HG03378 (cell line): ENCODE results near the gene H1-8.

Experiments used
- ATAC-seq: cut with Tn5 transposase; IDR thresholded peaks from one replicate; pipeline ENCODE4 v1.9.1; 2021; ENCODE audit warnings: mild to moderate bottlenecking, moderate library complexity; ENCODE audit not compliant: unreplicated experiment

H1-8 gene

GRCh38 chr3:129555153-129555550 is 12.2 kb downstream of the H1-8 start:
- ATAC-seq = no peak

DNA sequence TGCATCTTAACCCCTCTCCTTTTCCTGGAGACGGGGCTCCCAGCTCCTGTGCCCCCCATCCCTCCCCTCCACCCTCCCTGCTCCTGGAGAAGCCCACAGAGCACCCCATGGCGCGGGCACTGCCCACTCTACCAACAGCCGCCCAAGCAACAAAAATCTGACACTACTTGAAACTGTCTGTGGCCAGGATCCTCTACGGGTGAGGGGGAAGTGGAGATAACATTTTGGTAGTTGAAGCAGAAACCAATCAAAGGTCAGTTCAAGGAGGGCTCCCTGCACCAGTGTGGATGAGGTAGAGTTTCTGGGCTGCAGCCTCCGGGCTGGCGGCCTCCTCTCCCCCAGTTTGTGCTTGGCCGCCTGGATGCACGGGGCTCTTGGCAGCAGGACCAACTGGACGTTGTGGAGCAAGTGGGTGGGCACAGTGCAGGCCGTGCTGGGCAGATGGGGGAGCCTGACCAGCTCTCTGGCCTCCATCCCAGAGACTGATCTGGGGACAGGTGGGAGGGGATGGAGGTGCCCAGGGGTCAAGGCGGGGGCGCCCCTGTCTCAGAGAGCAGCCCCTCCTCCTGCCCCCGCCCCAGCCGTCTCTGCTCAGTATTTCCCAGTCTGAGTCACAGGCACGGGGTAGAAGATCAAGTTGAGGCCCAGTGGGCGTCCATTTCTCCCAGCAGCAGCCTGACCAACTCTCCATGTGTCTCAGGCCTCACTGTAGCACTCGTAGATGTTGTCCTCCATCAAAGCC is 12.8 kb downstream of the H1-8 start:
- no peak for ATAC-seq

DNA sequence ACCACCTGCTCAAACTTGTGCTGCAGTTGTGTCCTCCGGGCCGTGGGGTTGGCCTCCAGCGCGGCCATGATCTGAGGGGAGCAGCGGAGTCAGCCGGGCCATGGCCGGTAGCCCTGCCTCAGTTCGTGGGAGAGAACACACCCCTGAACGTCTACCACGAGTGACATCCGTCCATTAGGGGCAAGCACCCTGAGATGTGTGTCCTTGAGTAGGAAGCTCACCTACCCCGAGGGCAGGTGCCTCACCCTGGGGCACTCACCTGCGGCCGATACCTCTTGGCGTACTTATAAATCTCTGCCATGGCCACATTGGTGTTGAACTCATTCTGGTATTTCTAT is 13.4 kb downstream of the H1-8 start:
- ATAC-seq = no peak

GRCh38 chr3:129556890-129557547 is 14.0 kb downstream of the H1-8 start:
- no peak for ATAC-seq

GRCh38 chr3:129557548-129557894 is 14.5 kb downstream of the H1-8 start:
- ATAC-seq = no peak

DNA sequence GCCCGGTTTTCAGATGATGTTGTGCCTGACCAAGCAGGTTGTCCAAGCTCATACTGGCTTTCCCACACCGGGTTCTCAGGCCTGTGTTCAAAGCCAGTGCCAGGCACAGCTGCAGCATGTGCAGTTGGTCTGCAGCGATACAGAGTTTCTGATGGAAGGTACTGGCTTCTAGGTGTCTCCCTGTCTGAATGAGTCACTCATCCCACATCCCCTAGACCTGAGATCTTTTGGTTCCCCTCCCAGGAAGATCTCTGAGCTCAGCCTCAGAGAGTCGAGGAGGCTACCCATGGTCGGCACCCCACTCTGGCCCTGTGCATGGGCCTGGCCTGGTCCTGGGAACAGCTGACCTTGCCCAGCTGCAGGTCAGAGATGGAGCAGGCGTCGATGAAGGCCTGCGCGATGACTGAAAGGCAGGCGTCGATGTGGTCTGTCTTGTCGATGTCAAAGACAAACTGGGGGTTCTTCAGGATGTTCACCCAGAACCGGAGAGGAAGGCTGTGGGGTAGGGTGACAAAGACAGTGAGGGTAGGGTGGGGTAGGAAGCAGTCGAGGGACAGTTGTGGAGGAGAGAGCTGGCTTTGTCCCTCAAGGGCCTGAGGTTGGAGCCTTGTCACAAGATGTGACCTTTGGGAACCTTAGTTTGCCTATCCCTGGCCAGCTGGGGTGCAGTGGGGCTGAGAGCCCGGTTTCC is 15.3 kb downstream of the H1-8 start:
- no peak for ATAC-seq

- ATAC-seq = no peak
Measured at GRCh38 chr3:129558772-129559564, 16.0 kb downstream of the H1-8 start.

- ATAC-seq = no peak
Measured at GRCh38 chr3:129559565-129560079, 16.6 kb downstream of the H1-8 start.

GRCh38 chr3:129560269-129560787 is 17.4 kb downstream of the H1-8 start:
- ATAC-seq = no peak

DNA sequence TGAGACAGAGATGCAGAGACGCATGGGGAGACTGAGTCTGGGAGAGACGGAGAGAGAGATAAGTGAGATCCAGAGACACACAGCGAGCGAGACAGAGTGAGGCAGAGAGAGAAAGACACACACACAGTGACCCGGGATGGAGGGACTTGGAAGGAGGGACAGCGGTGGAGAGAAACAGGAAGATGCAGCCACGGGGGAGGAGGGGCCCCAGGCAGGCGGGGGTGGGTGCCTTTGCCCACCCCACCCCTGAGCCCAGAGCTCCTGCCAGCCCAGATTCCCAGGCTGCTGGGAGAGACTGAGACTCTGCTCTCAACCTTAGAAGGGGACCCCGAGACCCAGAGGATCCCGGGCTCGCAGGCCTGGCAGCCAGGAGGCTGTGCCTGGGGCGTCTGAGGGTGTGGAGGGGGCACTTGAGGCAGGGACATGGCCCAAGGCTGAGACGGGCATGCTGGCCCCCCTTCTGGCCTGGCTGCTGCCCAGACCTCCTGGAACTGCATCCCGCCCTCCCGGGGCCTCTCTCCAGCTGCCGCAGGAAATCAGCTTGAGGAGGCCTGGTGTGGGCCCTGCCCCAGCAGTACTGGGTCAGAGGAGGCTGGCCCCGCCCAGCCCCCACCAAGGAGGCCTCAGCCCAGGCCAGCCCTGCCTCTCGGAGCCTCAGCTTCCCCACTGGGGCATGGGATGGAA is 18.1 kb downstream of the H1-8 start:
- ATAC-seq = no peak

DNA sequence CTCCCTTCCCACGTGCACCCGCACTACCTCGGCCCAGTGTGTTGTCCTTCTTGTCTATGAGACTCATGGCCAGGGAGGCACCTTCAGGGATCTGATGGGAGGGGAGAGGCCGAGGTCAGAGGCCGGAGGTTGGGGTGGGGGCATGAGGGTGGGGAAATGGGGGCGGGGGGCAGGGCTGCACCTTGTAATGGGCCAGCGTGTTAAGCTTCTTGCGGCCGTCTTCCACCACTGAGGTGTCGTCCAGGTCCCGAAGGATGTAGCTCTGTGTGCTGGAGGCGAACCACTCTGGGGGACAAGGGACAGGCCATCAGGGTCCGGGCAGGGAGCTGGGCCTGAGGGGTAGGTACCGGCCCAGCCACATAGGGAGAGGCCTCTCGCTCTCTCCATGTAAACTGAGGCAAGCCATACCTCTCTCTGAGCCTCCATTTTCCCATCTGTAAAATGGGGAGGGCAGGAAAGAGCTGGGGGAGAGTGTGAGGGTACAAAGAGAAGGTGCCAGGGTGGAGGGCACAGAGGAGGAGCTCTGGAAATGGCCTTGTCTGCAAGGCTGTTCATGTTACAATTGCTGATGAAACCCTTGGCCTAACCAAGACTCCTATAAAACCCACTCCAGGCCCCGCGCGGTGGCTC is 18.8 kb downstream of the H1-8 start:
- ATAC-seq = no peak

GRCh38 chr3:129562803-129563202 is 19.8 kb downstream of the H1-8 start:
- no peak for ATAC-seq

DNA sequence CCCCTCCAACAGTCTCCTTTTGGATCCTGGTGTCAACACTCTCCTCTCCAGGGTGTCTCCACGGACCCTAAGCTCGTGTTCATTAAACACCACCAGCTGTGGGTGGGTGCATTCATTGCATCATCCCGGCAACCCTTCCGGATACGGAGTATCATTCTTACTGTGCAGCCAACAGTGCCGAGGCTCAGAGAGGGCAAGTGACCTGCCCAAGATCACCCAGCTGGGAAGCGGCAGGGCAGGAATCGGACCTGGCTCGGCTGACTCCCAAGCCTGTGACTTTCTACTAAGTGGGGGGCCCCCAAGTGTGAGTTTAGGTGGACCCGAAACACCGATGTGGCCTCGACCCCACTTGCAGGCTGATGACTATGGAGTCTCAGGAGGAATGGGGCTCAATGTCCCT is 20.4 kb downstream of the H1-8 start:
- ATAC-seq = no peak

DNA sequence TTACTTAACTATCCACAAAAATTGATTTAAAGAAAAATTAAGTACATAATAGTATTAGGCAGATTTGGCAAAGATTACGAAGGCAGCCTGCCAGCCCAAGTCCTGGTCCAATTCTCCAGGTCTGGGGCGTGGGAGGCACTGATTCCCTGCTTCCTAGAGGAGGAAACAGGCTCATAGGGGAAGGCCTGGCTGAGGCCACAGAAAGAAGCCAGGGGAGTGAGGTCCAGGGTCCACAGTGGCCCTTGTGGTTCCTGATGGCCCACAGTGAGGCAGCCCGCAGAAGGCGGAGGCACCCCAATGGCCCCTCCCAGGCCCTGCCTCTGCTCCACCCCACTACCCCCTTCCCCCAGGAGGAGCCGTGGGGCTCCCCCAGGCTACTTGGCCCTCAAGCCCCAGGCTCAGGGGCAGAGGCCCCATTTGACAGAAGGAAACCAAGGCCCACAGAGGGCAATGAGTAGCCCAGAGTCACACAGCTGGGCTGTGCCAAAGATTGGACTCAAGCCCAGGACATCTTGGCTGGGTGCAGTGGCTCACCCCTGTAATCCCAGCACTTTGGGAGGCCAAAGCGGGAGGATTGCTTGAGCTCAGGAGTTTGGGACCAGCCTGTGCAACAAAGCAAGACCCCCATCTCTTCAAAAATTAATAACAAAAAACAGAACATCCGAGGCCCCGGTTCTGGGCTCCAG is 21.0 kb downstream of the H1-8 start:
- no peak for ATAC-seq

DNA sequence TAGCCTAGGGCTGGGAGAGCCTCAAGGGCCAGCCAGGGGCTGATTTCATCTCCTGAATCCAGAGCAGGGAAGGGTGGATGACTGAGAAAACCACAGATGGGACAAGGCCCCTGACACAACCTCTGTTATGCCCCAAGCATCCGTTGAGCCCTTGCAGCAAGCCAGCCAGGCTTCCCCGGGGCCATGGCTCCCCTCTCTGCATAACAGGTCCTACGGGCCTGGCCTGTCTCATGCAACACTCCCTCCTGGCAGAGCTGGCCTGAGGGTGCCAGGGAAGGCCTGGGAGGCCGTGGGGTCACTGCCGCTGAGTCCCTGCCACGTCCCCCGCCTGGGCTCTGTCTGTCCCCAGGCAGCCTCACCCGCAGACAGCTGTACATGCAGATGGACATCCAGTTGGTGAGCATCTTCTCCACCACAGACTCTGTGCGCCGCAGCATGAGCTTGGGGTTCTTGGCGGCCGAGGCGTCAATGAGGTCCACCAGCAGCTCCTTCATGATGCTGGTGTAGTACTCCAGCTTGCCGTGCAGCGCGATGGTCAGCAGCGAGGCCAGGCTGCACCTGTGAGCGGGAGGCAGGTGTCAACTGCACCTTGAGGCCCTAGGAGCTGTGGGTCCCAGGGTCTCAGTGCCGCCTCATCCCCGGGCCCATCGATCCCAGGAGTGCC is 22.1 kb downstream of the H1-8 start:
- ATAC-seq = no peak

GRCh38 chr3:129565902-129566301 is 22.9 kb downstream of the H1-8 start:
- no peak for ATAC-seq

DNA sequence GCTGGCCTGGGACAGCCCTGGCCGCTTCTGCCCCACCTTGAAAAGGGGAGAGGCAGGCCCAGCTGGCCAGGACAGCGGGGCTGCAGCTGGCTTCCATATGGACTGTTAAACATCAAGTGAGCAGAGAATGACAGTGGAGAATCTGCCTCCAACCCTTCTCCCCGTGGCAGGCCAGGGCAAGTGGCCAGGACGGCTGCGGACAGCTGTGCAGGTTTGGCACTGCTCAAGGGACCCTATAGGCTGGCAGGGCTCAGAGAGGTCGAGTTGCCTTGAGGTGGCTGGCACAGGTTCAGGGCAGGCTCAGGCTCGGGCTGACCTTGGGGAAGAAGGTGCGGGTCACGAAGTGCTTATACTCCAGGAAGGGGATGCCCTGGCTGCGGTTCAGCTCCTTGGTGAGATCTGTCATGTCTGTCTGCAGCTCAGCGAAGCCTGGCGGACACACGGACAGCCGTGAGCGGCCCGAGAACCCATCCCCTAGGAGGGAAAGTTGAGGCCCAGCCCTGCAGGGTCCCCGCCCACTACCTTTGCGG is 24.3 kb downstream of the H1-8 start:
- no peak for ATAC-seq

DNA sequence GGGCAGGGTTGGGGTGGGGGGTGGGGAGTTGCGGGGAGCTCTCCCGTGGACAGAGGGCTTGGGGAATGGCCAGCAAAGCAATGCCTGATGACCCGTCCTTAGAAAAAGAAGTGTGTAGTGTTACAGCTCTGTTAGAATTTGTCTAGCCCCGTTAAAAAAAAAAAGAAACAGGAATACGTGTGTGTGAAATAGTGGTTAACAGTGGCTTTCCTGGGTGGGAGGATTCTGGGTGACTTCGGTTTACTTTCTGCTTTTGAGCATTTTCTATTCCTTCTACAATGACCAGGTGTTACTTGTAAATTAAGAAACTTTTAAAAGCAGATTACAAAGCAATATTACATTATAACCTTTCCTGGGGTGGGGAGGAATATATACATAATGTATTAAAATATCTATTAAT is 25.0 kb downstream of the H1-8 start:
- ATAC-seq = no peak

DNA sequence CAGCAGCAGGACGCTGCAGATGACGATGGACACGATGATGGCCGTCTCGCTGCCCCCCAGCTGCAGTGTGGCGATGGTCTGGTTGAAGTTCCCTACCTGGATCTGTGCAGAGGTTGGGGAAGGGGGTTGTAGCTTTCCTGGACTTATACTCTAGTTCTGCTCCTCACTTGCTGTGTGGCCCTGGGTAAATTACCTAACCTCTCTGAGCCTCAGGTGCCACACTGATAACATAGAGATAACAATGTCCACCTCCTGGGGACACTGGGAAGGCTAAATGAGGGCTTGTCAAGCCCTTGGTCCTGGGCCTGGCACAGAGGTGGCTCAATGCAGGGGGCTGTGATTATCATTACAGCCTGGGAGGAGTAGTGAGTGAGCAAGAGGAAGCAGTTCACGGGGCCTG is 26.9 kb downstream of the H1-8 start:
- no peak for ATAC-seq
